GM23338 (cell line): ENCODE results near the gene PAPPA. TPM values are rescaled to one million over a fixed set of nuclear protein-coding genes. Genes with fewer than 3 reads are reported as not detected.

Source experiments
- ATAC-seq: fragments of 200-7000 bp; cut with Tn5 transposase; 3 replicates; pipeline ENCODE4 v1.9.1; 2020
- DNase-seq: peaks from one replicate; pipeline ENCODE4 v3.0.0-alpha.2; 2015; ENCODE audit warnings: low spot score
- H2AFZ ChIP-seq: fragments of 200-600 bp; sonication (generic); 2 replicates; pipeline ENCODE4 v1.8.0; 2016; ENCODE audit warnings: antibody characterized with exemption, mild to moderate bottlenecking, moderate library complexity
- H3F3A ChIP-seq: fragments of 200-600 bp; sonication (generic); replicated peaks from 2 replicates; pipeline ENCODE4 v1.8.0; 2017; ENCODE audit warnings: antibody characterized with exemption, mixed run types, low read depth
- H3K27ac ChIP-seq: fragments of 200-600 bp; sonication (generic); 2 replicates; pipeline ENCODE4 v1.6.1; 2016; ENCODE audit warnings: low read depth
- H3K27me3 ChIP-seq: fragments of 200-600 bp; sonication (generic); 2 replicates; pipeline ENCODE4 v1.8.0; 2016; ENCODE audit warnings: mild to moderate bottlenecking, mixed run types, moderate library complexity; ENCODE audit not compliant: insufficient read depth
- H3K36me3 ChIP-seq: fragments of 200-600 bp; sonication (generic); 2 replicates; pipeline ENCODE4 v1.8.0; 2016; ENCODE audit warnings: mild to moderate bottlenecking; ENCODE audit not compliant: insufficient read depth
- H3K4me1 ChIP-seq: fragments of 200-600 bp; sonication (generic); 2 replicates; pipeline ENCODE4 v1.8.0; 2016; ENCODE audit warnings: mild to moderate bottlenecking, moderate library complexity; ENCODE audit not compliant: insufficient read depth
- H3K4me2 ChIP-seq: fragments of 200-600 bp; sonication (generic); 2 replicates; pipeline ENCODE4 v1.7.1; 2017; ENCODE audit warnings: mixed run types
- H3K4me3 ChIP-seq: fragments of 200-600 bp; sonication (generic); 2 replicates; pipeline ENCODE4 v1.6.1; 2016; ENCODE audit warnings: mixed run types
- H3K79me2 ChIP-seq: fragments of 200-600 bp; sonication (generic); replicated peaks from 2 replicates; pipeline ENCODE4 v1.8.0; 2017; ENCODE audit warnings: mild to moderate bottlenecking; ENCODE audit not compliant: insufficient read depth
- H3K9me2 ChIP-seq: fragments of 200-600 bp; sonication (generic); 2 replicates; pipeline ENCODE4 v1.8.0; 2017; ENCODE audit not compliant: insufficient read depth
- H4K20me1 ChIP-seq: fragments of 200-600 bp; sonication (generic); replicated peaks from 2 replicates; pipeline ENCODE4 v1.8.0; 2017; ENCODE audit warnings: mild to moderate bottlenecking; ENCODE audit not compliant: insufficient read depth
- H3K27ac Mint-ChIP-seq: 2 replicates; pipeline ENCODE4 v1.8.0; 2020; ENCODE audit warnings: inconsistent platforms, mild to moderate bottlenecking, moderate library complexity, mixed read lengths
- H3K27me3 Mint-ChIP-seq: 3 replicates; pipeline ENCODE4 v1.8.0; 2022; ENCODE audit warnings: low read depth, mild to moderate bottlenecking, moderate library complexity, mixed read lengths, inconsistent platforms; ENCODE audit not compliant: insufficient read depth, poor library complexity
- H3K36me3 Mint-ChIP-seq: 3 replicates; pipeline ENCODE4 v1.8.0; 2021; ENCODE audit warnings: low read depth, mild to moderate bottlenecking, inconsistent platforms, moderate library complexity, mixed read lengths
- H3K4me1 Mint-ChIP-seq: 3 replicates; pipeline ENCODE4 v1.8.0; 2020; ENCODE audit warnings: mild to moderate bottlenecking, inconsistent platforms, mixed read lengths
- H3K4me3 Mint-ChIP-seq: 3 replicates; pipeline ENCODE4 v1.8.0; 2021; ENCODE audit warnings: moderate library complexity, mild to moderate bottlenecking, inconsistent platforms, mixed read lengths
- H3K9me3 Mint-ChIP-seq: 3 replicates; pipeline ENCODE4 v1.8.0; 2020; ENCODE audit warnings: moderate library complexity, mild to moderate bottlenecking, inconsistent platforms, mixed read lengths
- CREB1 ChIP-seq: fragments of 250-450 bp; sonication (Bioruptor Pico); IDR thresholded peaks from 2 replicates; pipeline ENCODE4 v1.5.0; 2020; ENCODE audit warnings: low read depth, mild to moderate bottlenecking, moderate library complexity
- ETS1 ChIP-seq: IDR thresholded peaks from 2 replicates; pipeline ENCODE4 v1.6.1; 2016; ENCODE audit warnings: antibody characterized with exemption
- EZH2 ChIP-seq: fragments of 200-600 bp; sonication (generic); IDR thresholded peaks from one replicate; pipeline ENCODE4 v1.8.0; 2017; ENCODE audit warnings: antibody characterized with exemption, mild to moderate bottlenecking, low read depth; ENCODE audit not compliant: unreplicated experiment
- EZH2phosphoT487 ChIP-seq: fragments of 200-600 bp; sonication (generic); IDR thresholded peaks from one replicate; pipeline ENCODE4 v1.8.1; 2018; ENCODE audit warnings: antibody characterized with exemption; ENCODE audit not compliant: unreplicated experiment
- JUNB ChIP-seq: IDR thresholded peaks from one replicate; pipeline ENCODE4 v1.6.1; 2016; ENCODE audit warnings: antibody characterized with exemption; ENCODE audit not compliant: unreplicated experiment
- NANOG ChIP-seq: IDR thresholded peaks from 2 replicates; pipeline ENCODE4 v1.6.1; 2016; ENCODE audit warnings: antibody characterized with exemption, borderline replicate concordance
- POLR2AphosphoS5 ChIP-seq: IDR thresholded peaks from 2 replicates; pipeline ENCODE4 v1.6.1; 2016; ENCODE audit warnings: antibody characterized with exemption, low read depth
- STAT1 ChIP-seq: IDR thresholded peaks from one replicate; pipeline ENCODE4 v1.6.1; 2016; ENCODE audit warnings: antibody characterized with exemption; ENCODE audit not compliant: unreplicated experiment
- ZNF114 ChIP-seq: fragments of 250-450 bp; sonication (Bioruptor Pico); IDR thresholded peaks from 2 replicates; pipeline ENCODE4 v1.5.0; 2020; ENCODE audit warnings: mild to moderate bottlenecking, moderate library complexity
- ZNF331 ChIP-seq: fragments of 250-450 bp; sonication (Bioruptor Pico); IDR thresholded peaks from 2 replicates; pipeline ENCODE4 v1.5.0; 2020; ENCODE audit warnings: low read depth, mild to moderate bottlenecking, moderate library complexity
- ZNF462 ChIP-seq: fragments of 250-450 bp; sonication (Bioruptor Pico); IDR thresholded peaks from 2 replicates; pipeline ENCODE4 v1.5.0; 2020; ENCODE audit warnings: mild to moderate bottlenecking, moderate library complexity
- polyA plus RNA-seq: library from polyadenylated mRNA; unstranded; fragments of >200 nt; fragmentation: Nextera tagmentation; extraction: Ambion mirVana; gene quantifications from 2 replicates; pipeline ENCODE4 v1.2.1, GENCODE V29; 2016
- total RNA-seq: library from RNA; depleted of rRNA; stranded (reverse); fragments of >200 nt; shearing (Covaris generic); gene quantifications from 2 replicates; pipeline ENCODE4 v1.2.3, GENCODE V29; 2014
- TF ChIP-seq, protein P1 (sequence below), 2 experiments: fragments of 200-600 bp in 1 of 2; sonication (generic) in 1 of 2; conservative IDR thresholded peaks; 2 replicates each; pipeline versions ENCODE4 v1.5.1 to v1.6.1; 2016 to 2017; ENCODE audit warnings: antibody characterized with exemption in 2 of 2, low read depth in 2 of 2, mild to moderate bottlenecking in 2 of 2, moderate library complexity in 1 of 2
- TF ChIP-seq, protein P2 (sequence below): IDR thresholded peaks from one replicate; pipeline ENCODE4 v1.6.1; 2018; ENCODE audit warnings: antibody characterized with exemption; ENCODE audit not compliant: unreplicated experiment

PAPPA gene
- total and polyA plus RNA-seq, 2 experiments from 2014 or later: 0.38 to 0.66 TPM

- H2AFZ ChIP-seq: no peak overlapping the region
- H3K27ac Mint-ChIP-seq: no peak overlapping the region
- H3K79me2 ChIP-seq: no peaks in the 10 kb centered on the region
- no peaks in the 10 kb centered on the region for H4K20me1 ChIP-seq
- ATAC-seq (no peak), DNase-seq (no peak)
- no peaks in the 10 kb centered on the region for H3K9me3 Mint-ChIP-seq
- H3K27ac ChIP-seq: no peak overlapping the region
- no peaks in the 10 kb centered on the region for H3K4me1 ChIP-seq
- no peaks in the 10 kb centered on the region for H3K36me3 Mint-ChIP-seq
- H3K36me3 ChIP-seq: no peaks in the 10 kb centered on the region
- H3K4me2 ChIP-seq: no peak overlapping the region
- H3K4me3 Mint-ChIP-seq: no peak overlapping the region
- no peaks in the 10 kb centered on the region for H3K9me2 ChIP-seq
- H3K27me3 ChIP-seq: no peaks in the 10 kb centered on the region
- TF ChIP-seq EZH2phosphoT487 (no peak), NANOG (no peak), ZNF331 (CRISPR knock-in tag) (no peak), JUNB (no peak), ETS1 (no peak), ZNF462 (CRISPR knock-in tag) (no peak), STAT1 (no peak), CREB1 (CRISPR knock-in tag) (no peak), POLR2AphosphoS5 (no peak), ZNF114 (no peak), EZH2 (no peak)
- TF ChIP-seq, protein P1, sequence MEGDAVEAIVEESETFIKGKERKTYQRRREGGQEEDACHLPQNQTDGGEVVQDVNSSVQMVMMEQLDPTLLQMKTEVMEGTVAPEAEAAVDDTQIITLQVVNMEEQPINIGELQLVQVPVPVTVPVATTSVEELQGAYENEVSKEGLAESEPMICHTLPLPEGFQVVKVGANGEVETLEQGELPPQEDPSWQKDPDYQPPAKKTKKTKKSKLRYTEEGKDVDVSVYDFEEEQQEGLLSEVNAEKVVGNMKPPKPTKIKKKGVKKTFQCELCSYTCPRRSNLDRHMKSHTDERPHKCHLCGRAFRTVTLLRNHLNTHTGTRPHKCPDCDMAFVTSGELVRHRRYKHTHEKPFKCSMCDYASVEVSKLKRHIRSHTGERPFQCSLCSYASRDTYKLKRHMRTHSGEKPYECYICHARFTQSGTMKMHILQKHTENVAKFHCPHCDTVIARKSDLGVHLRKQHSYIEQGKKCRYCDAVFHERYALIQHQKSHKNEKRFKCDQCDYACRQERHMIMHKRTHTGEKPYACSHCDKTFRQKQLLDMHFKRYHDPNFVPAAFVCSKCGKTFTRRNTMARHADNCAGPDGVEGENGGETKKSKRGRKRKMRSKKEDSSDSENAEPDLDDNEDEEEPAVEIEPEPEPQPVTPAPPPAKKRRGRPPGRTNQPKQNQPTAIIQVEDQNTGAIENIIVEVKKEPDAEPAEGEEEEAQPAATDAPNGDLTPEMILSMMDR (conservative IDR thresholded peaks at IDR 0.05; ENCODE audit: low read depth in 2 of 2): no peak
- TF ChIP-seq, protein P2, sequence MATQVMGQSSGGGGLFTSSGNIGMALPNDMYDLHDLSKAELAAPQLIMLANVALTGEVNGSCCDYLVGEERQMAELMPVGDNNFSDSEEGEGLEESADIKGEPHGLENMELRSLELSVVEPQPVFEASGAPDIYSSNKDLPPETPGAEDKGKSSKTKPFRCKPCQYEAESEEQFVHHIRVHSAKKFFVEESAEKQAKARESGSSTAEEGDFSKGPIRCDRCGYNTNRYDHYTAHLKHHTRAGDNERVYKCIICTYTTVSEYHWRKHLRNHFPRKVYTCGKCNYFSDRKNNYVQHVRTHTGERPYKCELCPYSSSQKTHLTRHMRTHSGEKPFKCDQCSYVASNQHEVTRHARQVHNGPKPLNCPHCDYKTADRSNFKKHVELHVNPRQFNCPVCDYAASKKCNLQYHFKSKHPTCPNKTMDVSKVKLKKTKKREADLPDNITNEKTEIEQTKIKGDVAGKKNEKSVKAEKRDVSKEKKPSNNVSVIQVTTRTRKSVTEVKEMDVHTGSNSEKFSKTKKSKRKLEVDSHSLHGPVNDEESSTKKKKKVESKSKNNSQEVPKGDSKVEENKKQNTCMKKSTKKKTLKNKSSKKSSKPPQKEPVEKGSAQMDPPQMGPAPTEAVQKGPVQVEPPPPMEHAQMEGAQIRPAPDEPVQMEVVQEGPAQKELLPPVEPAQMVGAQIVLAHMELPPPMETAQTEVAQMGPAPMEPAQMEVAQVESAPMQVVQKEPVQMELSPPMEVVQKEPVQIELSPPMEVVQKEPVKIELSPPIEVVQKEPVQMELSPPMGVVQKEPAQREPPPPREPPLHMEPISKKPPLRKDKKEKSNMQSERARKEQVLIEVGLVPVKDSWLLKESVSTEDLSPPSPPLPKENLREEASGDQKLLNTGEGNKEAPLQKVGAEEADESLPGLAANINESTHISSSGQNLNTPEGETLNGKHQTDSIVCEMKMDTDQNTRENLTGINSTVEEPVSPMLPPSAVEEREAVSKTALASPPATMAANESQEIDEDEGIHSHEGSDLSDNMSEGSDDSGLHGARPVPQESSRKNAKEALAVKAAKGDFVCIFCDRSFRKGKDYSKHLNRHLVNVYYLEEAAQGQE: no peak
- H3K4me1 Mint-ChIP-seq: peaks cover 3% of the 10 kb centered on the region; the same call in 2 of the 3 replicates
- H3K27me3 Mint-ChIP-seq: no peaks in the 10 kb centered on the region
- H3F3A ChIP-seq: no peaks in the 10 kb centered on the region
- no peak overlapping the region for H3K4me3 ChIP-seq
These were observed 219.2 kb downstream of the PAPPA start for GRCh38 chr9:116372786-116373185.
